Uterus (tissue), 4 donors: ENCODE data around the gene BCAT1. TPM values are rescaled to one million over a fixed set of nuclear protein-coding genes. Genes with fewer than 3 reads are reported as not detected.
"Not testable (repeated sequence)": the region's sequence is repeated elsewhere in the genome, so short reads cannot be mapped to it uniquely, and the experiment has no call there.

Experiments
- DNase-seq, 2 donors: peaks; one replicate each; pipeline ENCODE4 v3.0.0-alpha.2; 2019 to 2020
- H3K27ac ChIP-seq, 2 donors: fragments of 200-600 bp; sonication (generic); 1 replicate in 1 of 2; 2 replicates in 1 of 2; pipeline ENCODE4 v1.5.1; 2016 to 2018
- H3K27me3 ChIP-seq, 2 donors: fragments of 200-600 bp; sonication (generic); one replicate each; pipeline ENCODE4 v1.5.1; 2018 to 2019; ENCODE audit warnings: control low read depth in 1 of 2
- H3K36me3 ChIP-seq, 2 donors: fragments of 200-600 bp; sonication (generic); one replicate each; pipeline ENCODE4 v1.5.1; 2019; ENCODE audit warnings: control low read depth in 1 of 2
- H3K4me1 ChIP-seq, 2 donors: fragments of 200-600 bp; sonication (generic); one replicate each; pipeline ENCODE4 v1.5.1; 2018 to 2019; ENCODE audit warnings: control low read depth in 1 of 2
- H3K4me3 ChIP-seq, 2 donors: fragments of 200-600 bp; sonication (generic); 1 replicate in 1 of 2; 2 replicates in 1 of 2; pipeline ENCODE4 v1.5.1; 2018 to 2019; ENCODE audit warnings: mild to moderate bottlenecking in 1 of 2
- H3K9me3 ChIP-seq, 2 donors: fragments of 200-600 bp; sonication (generic); one replicate each; pipeline ENCODE4 v1.5.1; 2019; ENCODE audit warnings: control low read depth in 1 of 2
- CTCF ChIP-seq, 4 experiments: fragments of 200-600 bp in 2 of 4; fragments of 450-650 bp in 2 of 4; sonication (generic) in 2 of 4; IDR thresholded peaks; one replicate each; pipeline ENCODE4 v1.5.1; 2016 to 2019; ENCODE audit warnings: antibody characterized with exemption in 4 of 4, mild to moderate bottlenecking in 2 of 4, moderate library complexity in 1 of 4
- POLR2A ChIP-seq, 2 donors: fragments of 450-650 bp; IDR thresholded peaks; one replicate each; pipeline ENCODE4 v1.6.1; 2016; ENCODE audit warnings: antibody characterized with exemption in 2 of 2, mild to moderate bottlenecking in 1 of 2, moderate library complexity in 1 of 2
- intact Hi-C: fragments of 100-400 bp; cut with DNase I; formaldehyde crosslinking; loops from one replicate; pipeline ENCODE4 v1.15.1; 2023; ENCODE audit warnings: low total_unique reads
- total RNA-seq, 4 donors: library from RNA; depleted of rRNA in 3 of 4; stranded (reverse); fragments of >200 nt in 3 of 4; gene quantifications; one replicate each; pipeline versions ENCODE4 v1.1.0 to v1.2.4, GENCODE V29; 2014 to 2023
- donor health status: DM: yes; HTN: yes; CAD: no.

Gene BCAT1
- total RNA-seq, 4 donors from 2014 or later = 23.6 to 221 (median 59.7) TPM

DNA sequence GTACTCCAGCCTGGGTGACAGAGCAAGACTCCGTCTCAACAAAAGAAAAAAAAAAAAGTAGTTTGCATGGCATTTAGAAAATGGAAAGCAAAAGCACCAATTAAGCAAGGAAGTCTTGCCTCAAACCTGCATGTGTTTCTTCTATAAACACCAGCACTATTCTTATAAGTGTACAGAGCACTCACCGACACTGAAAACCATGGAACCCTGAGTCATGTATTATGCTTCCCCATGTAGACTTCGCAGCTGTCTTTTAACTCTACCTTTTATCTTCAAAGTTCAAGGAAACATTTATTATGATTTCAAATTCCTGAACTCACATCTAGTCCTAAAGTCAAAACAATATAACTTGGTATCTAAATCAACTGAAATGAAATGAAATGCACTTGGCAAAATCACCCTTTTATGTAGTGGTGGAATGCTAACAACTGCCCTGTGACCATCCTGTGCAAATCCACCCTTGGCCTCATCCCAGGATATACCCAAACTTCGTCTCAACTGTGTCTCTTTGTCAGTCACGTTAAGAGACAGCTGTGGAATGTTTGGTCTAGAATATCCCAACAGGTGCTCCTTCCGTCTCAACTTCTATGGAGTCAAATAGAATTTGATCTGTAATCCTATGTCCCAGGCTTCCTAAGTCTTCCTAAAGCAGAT is 4.8 kb downstream of the BCAT1 start:
- Histone ChIP-seq H3K27me3 (no peaks in the 10 kb centered on the region), H3K4me3 (no peak overlapping the region), H3K36me3 (no peaks in the 10 kb centered on the region), H3K9me3 (no peaks in the 10 kb centered on the region), H3K4me1 (no peaks in the 10 kb centered on the region), H3K27ac (no peak overlapping the region)
- intact Hi-C loops = no loop called here
- TF ChIP-seq POLR2A (IDR thresholded peaks at IDR 0.05) = no peak
- no peak for TF ChIP-seq CTCF (IDR thresholded peaks at IDR 0.05)
- no peak for DNase-seq

DNA sequence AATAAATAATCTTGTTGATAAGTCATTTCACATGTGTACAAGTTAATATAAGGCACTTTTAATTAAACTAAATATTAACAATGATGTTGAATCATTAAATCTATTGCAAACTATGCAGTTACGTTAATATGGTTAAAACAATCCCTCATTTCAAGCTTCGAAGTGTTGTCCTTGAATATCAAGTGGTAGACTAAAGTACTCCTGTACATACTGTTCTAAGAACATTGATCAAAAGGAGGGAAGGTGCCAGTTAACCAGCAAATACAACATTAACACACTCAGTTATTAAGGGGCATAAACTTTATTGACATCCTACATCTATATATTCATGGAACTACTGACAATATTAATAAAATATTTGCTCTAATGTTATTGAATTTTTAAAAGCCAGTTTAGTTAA is 8.7 kb downstream of the BCAT1 start:
- DNase-seq = no peak
- Histone ChIP-seq H3K4me1 (no peaks in the 10 kb centered on the region), H3K9me3 (no peaks in the 10 kb centered on the region), H3K27ac (no peak overlapping the region), H3K36me3 (no peaks in the 10 kb centered on the region), H3K27me3 (no peaks in the 10 kb centered on the region), H3K4me3 (no peak overlapping the region)
- intact Hi-C loops = no loop called here
- TF ChIP-seq CTCF (IDR thresholded peaks at IDR 0.05) (no peak), POLR2A (IDR thresholded peaks at IDR 0.05) (no peak)

DNA sequence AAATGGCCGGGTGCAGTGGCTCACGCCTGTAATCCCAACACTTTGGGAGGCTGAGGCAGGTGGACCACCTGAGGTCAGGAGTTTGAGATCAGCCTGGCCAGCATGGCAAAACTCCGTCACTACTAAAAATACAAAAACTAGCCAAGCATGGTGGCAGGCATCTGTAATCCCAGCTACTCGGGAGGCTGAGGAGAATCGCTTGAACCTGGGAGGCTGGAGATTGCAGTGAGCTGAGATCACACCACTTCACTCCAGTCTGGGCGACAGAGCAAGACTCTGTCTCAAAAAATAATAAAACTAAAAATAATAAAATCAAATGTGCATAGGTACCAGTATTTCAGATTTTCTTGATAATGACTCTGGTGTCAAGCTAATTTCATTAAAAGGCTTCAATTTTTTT is 9.3 kb downstream of the BCAT1 start:
- H3K4me3 ChIP-seq, H3K27me3 ChIP-seq, H3K4me1 ChIP-seq, DNase-seq, H3K9me3 ChIP-seq, intact Hi-C loops, H3K27ac ChIP-seq, H3K36me3 ChIP-seq: not testable (repeated sequence)

GRCh38 chr12:24938341-24938740 is 10.6 kb downstream of the BCAT1 start:
- intact Hi-C loops = no loop called here

GRCh38 chr12:24937553-24938244 is 11.2 kb downstream of the BCAT1 start:
- DNase-seq = no peak
- intact Hi-C loops = no loop called here
- no peak overlapping the region for H3K27ac ChIP-seq
- no peaks in the 10 kb centered on the region for H3K27me3 ChIP-seq
- no peaks in the 10 kb centered on the region for H3K4me1 ChIP-seq
- H3K9me3 ChIP-seq = no peaks in the 10 kb centered on the region
- H3K4me3 ChIP-seq = no peak overlapping the region
- H3K36me3 ChIP-seq = no peaks in the 10 kb centered on the region
- TF ChIP-seq POLR2A (IDR thresholded peaks at IDR 0.05) (no peak), CTCF (IDR thresholded peaks at IDR 0.05) (no peak)

More at GRCh38 chr12:24938341-24938740, 10.6 kb downstream of the BCAT1 start:
- H3K9me3 ChIP-seq = no peaks in the 10 kb centered on the region
- DNase-seq = no peak
- no peaks in the 10 kb centered on the region for H3K27me3 ChIP-seq
- no peak overlapping the region for H3K27ac ChIP-seq
- TF ChIP-seq CTCF (IDR thresholded peaks at IDR 0.05) (no peak), POLR2A (IDR thresholded peaks at IDR 0.05) (no peak)
- H3K36me3 ChIP-seq = no peaks in the 10 kb centered on the region
- no peaks in the 10 kb centered on the region for H3K4me1 ChIP-seq
- H3K4me3 ChIP-seq = no peak overlapping the region
